RWPE1 (cell line): ENCODE results near the gene MTX1.

Experiments used
- CTCF ChIA-PET: fragments of 350-600 bp; sonication (Branson Sonifier 250); formaldehyde crosslinking; extraction: SDS; loops from one replicate; lab custom pipeline; 2021; lab: Yijun Ruan, JAX
- POLR2A ChIA-PET: fragments of 400-600 bp; formaldehyde crosslinking; extraction: SDS; loops from one replicate; lab custom pipeline; 2020; ENCODE audit warnings: antibody characterized with exemption; ENCODE audit not compliant: low non-redundant PET; lab: Yijun Ruan, JAX
- DNase-seq: peaks from one replicate; pipeline ENCODE4 v3.0.0; 2012; ENCODE audit warnings: low spot score
- H3K27ac ChIP-seq: fragments of 450-650 bp; 2 replicates; pipeline ENCODE4 v1.5.1; 2017
- CTCF ChIP-seq: fragments of 450-650 bp; conservative IDR thresholded peaks from 2 replicates; pipeline ENCODE4 v1.5.1; 2017; ENCODE audit warnings: low read depth, mild to moderate bottlenecking

The MTX1 gene

GRCh38 chr1:155184351-155184811 lies 24.1 kb upstream of the MTX1 start:
- no peak for DNase-seq
- peak overlapping the region; percentile 64 for H3K27ac ChIP-seq
- TF ChIP-seq CTCF, result no peak
- ChIA-PET POLR2A (no interaction called here), CTCF (interaction anchor here (0.6 to 2.3 kb wide), 2 partner anchors 9 to 96 kb away, joined by 4 to 15 read pairs; no protein-coding TSS in a partner anchor)

GRCh38 chr1:155184835-155185782 lies 23.4 kb upstream of the MTX1 start:
- peak overlapping the region; percentile 64 for H3K27ac ChIP-seq
- no peak for DNase-seq
- ChIA-PET POLR2A (no interaction called here), CTCF (interaction anchor here (2.3 kb wide), 1 partner anchor 9 kb away, joined by 15 read pairs; no protein-coding TSS in a partner anchor)
- TF ChIP-seq CTCF, result no peak

GRCh38 chr1:155185783-155186066 lies 22.8 kb upstream of the MTX1 start:
- no peak for TF ChIP-seq CTCF
- ChIA-PET POLR2A (no interaction called here), CTCF (interaction anchor here (2.3 kb wide), 1 partner anchor 8 kb away, joined by 15 read pairs; no protein-coding TSS in a partner anchor)
- peak overlapping the region; percentile 64 for H3K27ac ChIP-seq
- DNase-seq, result no peak

- POLR2A ChIA-PET, result no interaction called here
- CTCF ChIA-PET, result interaction anchor here (0.8 to 1.1 kb wide), 2 partner anchors 9 to 983 kb away, joined by 4 read pairs; no protein-coding TSS in a partner anchor
- TF ChIP-seq CTCF, result no peak
Measured at GRCh38 chr1:155186067-155186793, 22.3 kb upstream of the MTX1 start.

GRCh38 chr1:155186794-155187455 lies 21.6 kb upstream of the MTX1 start:
- DNase-seq, result no peak
- ChIA-PET CTCF (interaction anchor here (0.6 to 1.1 kb wide), 3 partner anchors 10 to 984 kb away, joined by 4 to 7 read pairs (median 4); no protein-coding TSS in a partner anchor), POLR2A (no interaction called here)

More at GRCh38 chr1:155186067-155186793, 22.3 kb upstream of the MTX1 start:
- DNase-seq, result no peak
- peak overlapping the region; percentile 64 for H3K27ac ChIP-seq

More at GRCh38 chr1:155186794-155187455, 21.6 kb upstream of the MTX1 start:
- TF ChIP-seq CTCF, result no peak
- H3K27ac ChIP-seq, result peak overlapping the region; percentile 64
